Activated T-cell treated with anti-CD3 and anti-CD28 coated beads, Interleukin-2, amount 50 U/mL, for 4 hours (primary cell): ENCODE data around the gene MRC1. TPM values are rescaled to one million over a fixed set of nuclear protein-coding genes. Genes with fewer than 3 reads are reported as not detected.

ENCODE experiments used
- ATAC-seq, 2 donors: fragments of 200-7000 bp; cut with Tn5 transposase; one replicate each; pipeline ENCODE4 v1.10.0; 2021
- DNase-seq: peaks from one replicate; pipeline ENCODE4 v3.0.0-alpha.2; 2020
- H3K27me3 Mint-ChIP-seq: one replicate; pipeline ENCODE4 v1.8.0; 2021; ENCODE audit warnings: low read depth, mixed read lengths
- H3K36me3 Mint-ChIP-seq: one replicate; pipeline ENCODE4 v1.8.0; 2022; ENCODE audit warnings: mixed read lengths; ENCODE audit not compliant: insufficient read depth
- H3K4me1 Mint-ChIP-seq: one replicate; pipeline ENCODE4 v1.8.0; 2021; ENCODE audit warnings: low read depth, mixed read lengths
- H3K4me3 Mint-ChIP-seq: one replicate; pipeline ENCODE4 v1.8.0; 2021; ENCODE audit warnings: mild to moderate bottlenecking, moderate library complexity, mixed read lengths
- H3K9me3 Mint-ChIP-seq: one replicate; pipeline ENCODE4 v1.8.0; 2021; ENCODE audit warnings: mixed read lengths
- total RNA-seq, 3 donors: library from RNA; stranded (reverse); gene quantifications; one replicate each; pipeline ENCODE4 v1.2.1, GENCODE V29; 2021

MRC1 gene
- total RNA-seq, 3 donors from 2014 or later = 0.14 to 0.23 (median 0.16) TPM

GRCh38 chr10:17811146-17811865, 2.2 kb downstream of the MRC1 start:
- ATAC-seq = no peak
- H3K9me3 Mint-ChIP-seq = no peaks in the 10 kb centered on the region
- no peak overlapping the region for H3K4me3 Mint-ChIP-seq
- peaks cover 31% of the 10 kb centered on the region for H3K27me3 Mint-ChIP-seq
- H3K4me1 Mint-ChIP-seq = peaks cover 3% of the 10 kb centered on the region
- no peaks in the 10 kb centered on the region for H3K36me3 Mint-ChIP-seq
- DNase-seq = no peak

DNA sequence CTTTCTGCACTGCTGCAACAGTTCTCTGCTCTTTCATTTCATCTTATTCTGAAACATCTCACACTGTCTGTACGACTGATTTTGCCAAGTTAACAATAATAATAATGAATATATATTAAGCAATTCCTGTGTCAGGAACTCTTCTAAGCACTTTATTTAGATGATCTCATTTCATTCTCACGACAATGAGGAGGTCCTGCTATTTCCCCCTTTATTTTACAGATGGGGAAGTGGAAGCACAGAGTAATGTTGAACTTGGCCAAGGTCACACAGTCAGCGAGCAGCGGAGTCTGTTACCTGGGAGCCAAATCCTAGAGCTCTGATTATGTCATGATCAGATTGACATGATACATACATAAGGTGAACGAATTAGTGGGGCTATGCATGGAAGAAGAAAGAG, 5.8 kb downstream of the MRC1 start:
- no peaks in the 10 kb centered on the region for H3K9me3 Mint-ChIP-seq
- DNase-seq (no peak), ATAC-seq (no peak)
- no peaks in the 10 kb centered on the region for H3K36me3 Mint-ChIP-seq
- H3K4me3 Mint-ChIP-seq = no peak overlapping the region
- H3K4me1 Mint-ChIP-seq = no peaks in the 10 kb centered on the region
- peaks cover 27% of the 10 kb centered on the region for H3K27me3 Mint-ChIP-seq

GRCh38 chr10:17816199-17816598, 7.1 kb downstream of the MRC1 start:
- H3K9me3 Mint-ChIP-seq = no peaks in the 10 kb centered on the region
- ATAC-seq = no peak
- no peaks in the 10 kb centered on the region for H3K36me3 Mint-ChIP-seq
- H3K4me3 Mint-ChIP-seq = no peak overlapping the region
- no peaks in the 10 kb centered on the region for H3K4me1 Mint-ChIP-seq
- no peak for DNase-seq
- peaks cover 17% of the 10 kb centered on the region for H3K27me3 Mint-ChIP-seq

GRCh38 chr10:17817316-17817715, 8.2 kb downstream of the MRC1 start:
- ATAC-seq (no peak), DNase-seq (no peak)
- H3K4me3 Mint-ChIP-seq = no peak overlapping the region
- peaks cover 9% of the 10 kb centered on the region for H3K27me3 Mint-ChIP-seq
- no peaks in the 10 kb centered on the region for H3K4me1 Mint-ChIP-seq
- H3K9me3 Mint-ChIP-seq = no peaks in the 10 kb centered on the region
- H3K36me3 Mint-ChIP-seq = no peaks in the 10 kb centered on the region

- Mint-ChIP-seq H3K4me3 (no peak overlapping the region), H3K27me3 (peaks cover 6% of the 10 kb centered on the region), H3K9me3 (no peaks in the 10 kb centered on the region), H3K4me1 (no peaks in the 10 kb centered on the region), H3K36me3 (no peaks in the 10 kb centered on the region)
- DNase-seq (no peak), ATAC-seq (no peak)
These were observed 8.6 kb downstream of the MRC1 start for GRCh38 chr10:17817790-17818189.

DNA sequence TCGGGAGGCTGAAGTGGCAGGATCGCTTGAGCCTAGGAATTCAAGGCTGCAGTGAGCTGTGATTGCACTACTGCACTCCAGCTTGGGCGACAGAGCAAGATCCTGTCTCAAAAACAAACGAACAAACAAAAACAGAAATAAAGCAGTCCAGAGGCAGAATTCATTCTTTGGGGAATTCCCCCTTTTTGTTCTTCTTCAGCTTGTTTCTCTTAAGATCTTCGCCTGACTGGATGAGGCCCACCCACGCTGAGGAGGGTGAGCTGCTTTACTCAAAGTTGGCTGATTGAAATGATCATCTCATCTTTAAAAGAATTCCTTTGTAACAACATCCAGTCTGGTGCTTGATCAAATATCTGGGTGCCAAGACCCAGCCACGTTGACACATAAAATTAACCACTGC, 10.7 kb downstream of the MRC1 start:
- H3K9me3 Mint-ChIP-seq = no peaks in the 10 kb centered on the region
- no peaks in the 10 kb centered on the region for H3K36me3 Mint-ChIP-seq
- peaks cover 4% of the 10 kb centered on the region for H3K27me3 Mint-ChIP-seq
- H3K4me1 Mint-ChIP-seq = no peaks in the 10 kb centered on the region
- no peak for ATAC-seq
- no peak overlapping the region for H3K4me3 Mint-ChIP-seq
- DNase-seq = no peak

- ATAC-seq (no peak), DNase-seq (no peak)
- Mint-ChIP-seq H3K4me3 (no peak overlapping the region), H3K36me3 (no peaks in the 10 kb centered on the region), H3K4me1 (no peaks in the 10 kb centered on the region), H3K9me3 (no peaks in the 10 kb centered on the region), H3K27me3 (peaks cover 4% of the 10 kb centered on the region)
These were observed 11.8 kb downstream of the MRC1 start for GRCh38 chr10:17820943-17821342.

- DNase-seq (no peak), ATAC-seq (no peak)
- Mint-ChIP-seq H3K27me3 (peaks cover 4% of the 10 kb centered on the region), H3K9me3 (no peaks in the 10 kb centered on the region), H3K4me3 (no peak overlapping the region), H3K36me3 (no peaks in the 10 kb centered on the region), H3K4me1 (no peaks in the 10 kb centered on the region)
These were observed 12.7 kb downstream of the MRC1 start for GRCh38 chr10:17821893-17822292.

- H3K4me1 Mint-ChIP-seq = no peaks in the 10 kb centered on the region
- ATAC-seq = no peak
- no peaks in the 10 kb centered on the region for H3K9me3 Mint-ChIP-seq
- no peak overlapping the region for H3K4me3 Mint-ChIP-seq
- DNase-seq = no peak
- H3K36me3 Mint-ChIP-seq = no peaks in the 10 kb centered on the region
- peaks cover 6% of the 10 kb centered on the region for H3K27me3 Mint-ChIP-seq
These were observed 22.2 kb downstream of the MRC1 start for GRCh38 chr10:17831341-17831740.

- DNase-seq (no peak), ATAC-seq (no peak)
- Mint-ChIP-seq H3K4me3 (no peak overlapping the region), H3K36me3 (no peaks in the 10 kb centered on the region), H3K4me1 (no peaks in the 10 kb centered on the region), H3K27me3 (peaks cover 8% of the 10 kb centered on the region), H3K9me3 (no peaks in the 10 kb centered on the region)
These were observed 22.7 kb downstream of the MRC1 start for GRCh38 chr10:17831896-17832295.

- Mint-ChIP-seq H3K36me3 (no peaks in the 10 kb centered on the region), H3K4me1 (no peaks in the 10 kb centered on the region), H3K9me3 (no peaks in the 10 kb centered on the region), H3K27me3 (peaks cover 15% of the 10 kb centered on the region), H3K4me3 (no peak overlapping the region)
- ATAC-seq = no peak
- DNase-seq = no peak
These were observed 24.5 kb downstream of the MRC1 start for GRCh38 chr10:17833656-17834055.

GRCh38 chr10:17835688-17836087, 26.5 kb downstream of the MRC1 start:
- H3K36me3 Mint-ChIP-seq = no peaks in the 10 kb centered on the region
- H3K9me3 Mint-ChIP-seq = no peaks in the 10 kb centered on the region
- no peaks in the 10 kb centered on the region for H3K4me1 Mint-ChIP-seq
- ATAC-seq = no peak
- no peak for DNase-seq
- H3K27me3 Mint-ChIP-seq = peaks cover 18% of the 10 kb centered on the region
- H3K4me3 Mint-ChIP-seq = no peak overlapping the region

DNA sequence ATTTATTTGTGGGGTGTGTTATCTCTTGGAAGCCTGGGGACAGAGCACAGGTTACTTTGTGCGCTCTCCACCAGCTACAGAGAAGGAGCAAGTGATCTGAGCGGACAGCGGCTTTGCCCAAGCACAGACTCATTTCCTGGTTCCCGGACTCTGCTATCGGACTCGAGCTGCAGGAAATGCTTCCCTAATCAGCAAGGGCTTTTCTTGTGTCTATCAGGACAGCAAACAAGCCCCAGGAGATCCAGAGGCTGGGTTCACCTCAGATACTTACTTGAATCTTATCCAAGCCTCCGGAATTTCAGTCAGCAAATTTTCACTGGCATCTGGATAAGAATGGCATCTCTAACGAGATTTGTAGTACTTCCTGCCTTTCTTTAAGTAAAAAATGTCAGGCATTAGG, 27.8 kb downstream of the MRC1 start:
- Mint-ChIP-seq H3K4me3 (no peak overlapping the region), H3K4me1 (no peaks in the 10 kb centered on the region), H3K9me3 (no peaks in the 10 kb centered on the region), H3K36me3 (no peaks in the 10 kb centered on the region), H3K27me3 (peaks cover 19% of the 10 kb centered on the region)
- DNase-seq = no peak
- ATAC-seq = no peak

- Mint-ChIP-seq H3K36me3 (no peaks in the 10 kb centered on the region), H3K4me3 (no peak overlapping the region), H3K27me3 (peaks cover 19% of the 10 kb centered on the region), H3K9me3 (no peaks in the 10 kb centered on the region), H3K4me1 (no peaks in the 10 kb centered on the region)
- no peak for DNase-seq
- ATAC-seq = no peak
These were observed 29.0 kb downstream of the MRC1 start for GRCh38 chr10:17838080-17838648.

- no peaks in the 10 kb centered on the region for H3K9me3 Mint-ChIP-seq
- H3K4me3 Mint-ChIP-seq = no peak overlapping the region
- DNase-seq (no peak), ATAC-seq (no peak)
- peaks cover 19% of the 10 kb centered on the region for H3K27me3 Mint-ChIP-seq
- no peaks in the 10 kb centered on the region for H3K36me3 Mint-ChIP-seq
- no peaks in the 10 kb centered on the region for H3K4me1 Mint-ChIP-seq
These were observed 31.9 kb downstream of the MRC1 start for GRCh38 chr10:17841050-17841449.
